ENCODE data around the gene AKAP13.

AKAP13 gene

DNA sequence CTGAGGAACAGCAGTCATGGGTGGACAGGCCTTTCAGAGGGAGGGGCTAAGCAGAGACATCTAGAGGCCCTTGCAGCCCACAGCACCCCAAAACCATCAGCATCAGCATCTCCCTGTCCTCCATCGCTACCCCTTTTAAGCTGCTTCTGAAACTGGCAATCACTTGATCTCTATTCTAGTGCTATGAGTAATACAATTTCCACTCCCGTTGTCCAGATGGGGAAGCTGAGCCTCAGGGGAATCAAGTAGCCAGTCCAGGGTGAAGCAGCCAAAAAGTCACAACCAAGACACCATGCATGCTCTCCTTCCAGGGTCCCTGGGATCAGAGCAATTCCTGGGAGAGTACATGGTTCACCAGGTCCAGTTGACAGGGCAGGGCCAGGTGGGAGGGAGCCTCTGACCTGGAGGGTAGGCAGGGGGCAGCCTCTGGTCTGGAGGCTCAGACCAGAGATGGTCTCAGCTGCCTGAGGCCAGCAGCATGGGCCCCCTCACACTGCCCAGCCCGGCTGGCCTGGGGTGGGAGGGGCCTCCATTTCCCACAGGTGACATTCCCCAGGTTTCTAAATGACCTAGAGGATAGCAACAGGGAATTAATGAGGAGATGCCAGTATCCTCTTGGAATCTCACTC, 384.4 kb downstream of the AKAP13 start:
- H3K4me2 ChIP-seq (ENCODE audit: low read length) = no peak overlapping the region
- no peaks in the 10 kb centered on the region for H3K9me3 ChIP-seq (ENCODE audit: control insufficient read depth, low read length)
- no peaks in the 10 kb centered on the region for H3K79me2 ChIP-seq
- H3K9ac ChIP-seq = no peak overlapping the region
- H3K27me3 ChIP-seq (ENCODE audit: control insufficient read depth, insufficient read depth, low read length) = no peaks in the 10 kb centered on the region
- TF ChIP-seq, protein P1, sequence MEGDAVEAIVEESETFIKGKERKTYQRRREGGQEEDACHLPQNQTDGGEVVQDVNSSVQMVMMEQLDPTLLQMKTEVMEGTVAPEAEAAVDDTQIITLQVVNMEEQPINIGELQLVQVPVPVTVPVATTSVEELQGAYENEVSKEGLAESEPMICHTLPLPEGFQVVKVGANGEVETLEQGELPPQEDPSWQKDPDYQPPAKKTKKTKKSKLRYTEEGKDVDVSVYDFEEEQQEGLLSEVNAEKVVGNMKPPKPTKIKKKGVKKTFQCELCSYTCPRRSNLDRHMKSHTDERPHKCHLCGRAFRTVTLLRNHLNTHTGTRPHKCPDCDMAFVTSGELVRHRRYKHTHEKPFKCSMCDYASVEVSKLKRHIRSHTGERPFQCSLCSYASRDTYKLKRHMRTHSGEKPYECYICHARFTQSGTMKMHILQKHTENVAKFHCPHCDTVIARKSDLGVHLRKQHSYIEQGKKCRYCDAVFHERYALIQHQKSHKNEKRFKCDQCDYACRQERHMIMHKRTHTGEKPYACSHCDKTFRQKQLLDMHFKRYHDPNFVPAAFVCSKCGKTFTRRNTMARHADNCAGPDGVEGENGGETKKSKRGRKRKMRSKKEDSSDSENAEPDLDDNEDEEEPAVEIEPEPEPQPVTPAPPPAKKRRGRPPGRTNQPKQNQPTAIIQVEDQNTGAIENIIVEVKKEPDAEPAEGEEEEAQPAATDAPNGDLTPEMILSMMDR (IDR thresholded peaks at IDR 0.05) = no peak
- no peak overlapping the region for H2AFZ ChIP-seq
- H3K4me1 ChIP-seq = no peaks in the 10 kb centered on the region
- H3K4me3 ChIP-seq (ENCODE audit: low read depth, low read length) = no peak overlapping the region
- no peak overlapping the region for H3K27ac ChIP-seq
- no peaks in the 10 kb centered on the region for H3K36me3 ChIP-seq (ENCODE audit: control insufficient read depth, insufficient read depth, low read length)

DNA sequence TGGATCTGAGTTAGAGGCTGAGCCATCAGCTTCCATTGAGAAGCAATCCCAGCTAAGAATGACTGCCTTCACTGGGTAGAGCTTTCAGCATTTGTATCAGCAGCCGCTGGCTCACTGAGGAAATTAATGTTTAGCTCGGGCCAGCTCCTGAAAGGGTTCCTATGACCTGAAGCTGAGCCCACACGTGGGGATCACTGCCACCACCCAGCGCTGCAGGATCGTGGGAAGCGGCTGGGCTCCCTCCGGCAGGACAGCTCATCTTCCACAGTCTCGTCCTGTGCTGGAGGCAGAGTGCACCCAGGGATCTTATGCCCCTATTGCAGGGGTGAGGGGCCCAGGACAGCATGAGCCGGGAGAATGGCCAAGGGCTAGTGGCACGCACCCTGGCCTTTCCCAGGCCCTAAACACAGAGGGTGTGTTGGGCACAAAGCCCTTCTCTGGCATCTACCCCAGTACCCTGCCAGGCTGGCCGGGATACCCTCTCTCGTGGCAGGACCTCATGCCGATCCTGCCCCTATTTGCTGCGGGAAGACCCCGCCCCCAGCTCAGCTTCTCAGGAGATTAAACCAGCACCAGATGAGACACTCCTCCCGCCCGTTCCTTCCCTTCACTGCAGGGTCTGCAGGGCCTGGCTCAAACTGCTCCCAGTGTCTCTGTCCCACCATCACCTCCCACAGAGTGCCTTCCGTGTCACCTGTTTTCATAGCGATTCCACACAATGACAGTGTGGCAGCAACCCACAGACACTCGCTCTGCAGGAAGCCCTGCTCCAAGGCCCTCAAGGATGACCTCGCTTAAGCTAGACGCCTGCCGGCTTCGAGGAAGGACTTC, 385.8 kb downstream of the AKAP13 start:
- Histone ChIP-seq H3K27me3 (ENCODE audit: control insufficient read depth, insufficient read depth, low read length) (no peaks in the 10 kb centered on the region), H3K9me3 (ENCODE audit: control insufficient read depth, low read length) (no peaks in the 10 kb centered on the region), H3K4me2 (ENCODE audit: low read length) (no peak overlapping the region), H3K9ac (no peak overlapping the region), H3K36me3 (ENCODE audit: control insufficient read depth, insufficient read depth, low read length) (no peaks in the 10 kb centered on the region), H3K27ac (no peak overlapping the region), H3K4me1 (no peaks in the 10 kb centered on the region), H2AFZ (no peak overlapping the region), H3K79me2 (no peaks in the 10 kb centered on the region), H3K4me3 (ENCODE audit: low read depth, low read length) (no peak overlapping the region)
- TF ChIP-seq, protein P1 (IDR thresholded peaks at IDR 0.05) = no peak

DNA sequence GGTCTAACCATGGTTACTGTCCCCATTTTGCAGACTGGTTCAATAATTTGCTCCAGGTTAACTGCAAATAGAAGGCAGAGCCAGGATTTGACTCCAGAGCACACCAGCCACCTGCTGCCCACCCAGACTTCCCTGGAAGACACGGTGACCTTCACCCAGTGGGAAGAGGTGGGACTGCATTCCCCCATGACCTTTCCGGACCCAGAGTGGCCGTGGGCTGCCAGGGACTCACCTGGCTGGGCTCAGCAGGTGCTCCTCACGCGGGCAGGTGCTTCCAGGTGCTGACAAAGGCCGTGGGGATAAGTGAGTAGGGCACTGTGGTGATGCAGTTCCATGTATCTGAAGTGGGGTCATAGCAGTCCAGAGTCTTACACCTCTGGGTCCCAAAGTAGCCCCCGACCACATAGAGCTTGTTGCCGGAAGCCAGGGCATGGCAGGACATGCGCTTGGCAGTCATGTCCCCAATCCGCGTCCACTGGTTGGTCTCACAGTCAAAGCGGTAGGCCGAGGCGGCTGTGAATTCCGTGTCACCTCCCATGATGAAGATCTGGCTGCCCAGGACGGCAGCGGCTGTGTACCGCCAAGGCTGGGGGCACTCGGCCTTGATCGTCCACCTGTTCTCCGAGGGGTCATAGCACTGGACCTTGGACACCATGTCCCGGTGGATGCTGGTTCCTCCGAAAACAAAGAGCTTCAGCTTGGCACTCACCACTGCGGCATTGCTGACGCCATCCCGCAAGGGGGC, 387.6 kb downstream of the AKAP13 start:
- Histone ChIP-seq H3K79me2 (peaks cover 2% of the 10 kb centered on the region), H2AFZ (no peak overlapping the region), H3K9me3 (ENCODE audit: control insufficient read depth, low read length) (no peaks in the 10 kb centered on the region), H3K27me3 (ENCODE audit: control insufficient read depth, insufficient read depth, low read length) (no peaks in the 10 kb centered on the region), H3K4me2 (ENCODE audit: low read length) (no peak overlapping the region), H3K27ac (no peak overlapping the region), H3K4me3 (ENCODE audit: low read depth, low read length) (no peak overlapping the region), H3K4me1 (no peaks in the 10 kb centered on the region), H3K9ac (no peak overlapping the region), H3K36me3 (ENCODE audit: control insufficient read depth, insufficient read depth, low read length) (no peaks in the 10 kb centered on the region)
- TF ChIP-seq, protein P1 (IDR thresholded peaks at IDR 0.05) = no peak

DNA sequence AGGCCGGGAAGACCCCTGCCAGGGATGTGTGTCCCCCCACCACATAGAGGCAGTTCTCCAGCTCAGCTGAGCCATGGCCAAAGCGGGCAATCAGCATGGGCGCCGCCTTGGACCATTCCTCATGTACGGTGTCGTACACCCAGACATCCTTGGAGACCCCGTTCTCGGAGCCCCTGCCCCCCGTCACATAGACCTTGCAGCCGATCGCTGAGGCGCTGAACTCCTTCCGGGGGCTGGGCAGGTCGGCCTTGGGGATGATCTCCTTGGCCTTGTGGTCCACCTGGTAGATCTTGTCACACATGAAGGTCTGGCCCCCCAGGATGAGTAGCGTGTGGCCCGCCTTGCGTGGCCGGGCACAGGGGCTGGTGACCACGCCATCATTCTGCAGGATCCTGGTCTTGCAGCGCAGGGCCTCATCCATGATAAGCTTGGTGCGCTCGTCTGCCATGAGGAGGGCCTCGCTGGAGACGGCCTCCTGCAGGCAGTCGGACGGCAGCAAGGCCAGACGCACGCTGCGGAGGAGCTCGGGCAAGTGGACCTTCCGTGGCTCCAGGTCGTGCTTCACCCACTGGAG, 388.3 kb downstream of the AKAP13 start:
- Histone ChIP-seq H3K79me2 (peaks cover 2% of the 10 kb centered on the region), H3K4me1 (no peaks in the 10 kb centered on the region)

More for the DNA sequence above, 388.3 kb downstream of the AKAP13 start:
- H3K27me3 ChIP-seq (ENCODE audit: control insufficient read depth, insufficient read depth, low read length) = no peaks in the 10 kb centered on the region
- no peak overlapping the region for H3K9ac ChIP-seq
- H3K4me3 ChIP-seq (ENCODE audit: low read depth, low read length) = no peak overlapping the region
- TF ChIP-seq, protein P1 (IDR thresholded peaks at IDR 0.05) = no peak
- no peaks in the 10 kb centered on the region for H3K9me3 ChIP-seq (ENCODE audit: control insufficient read depth, low read length)
- H3K4me2 ChIP-seq (ENCODE audit: low read length) = no peak overlapping the region
- no peak overlapping the region for H3K27ac ChIP-seq
- H2AFZ ChIP-seq = no peak overlapping the region
- no peaks in the 10 kb centered on the region for H3K36me3 ChIP-seq (ENCODE audit: control insufficient read depth, insufficient read depth, low read length)

All from parathyroid adenoma (tissue), 2 donors.